ENCODE data around the gene SH3GLB1. TPM values are rescaled to one million over a fixed set of nuclear protein-coding genes. Genes with fewer than 3 reads are reported as not detected.

Gene SH3GLB1
- polyA plus RNA-seq, 2 of the 4 experiments (the other 2 are of a cell fraction): 22.2 to 33.9 TPM

GRCh38 chr1:86775395-86775794, 71.0 kb downstream of the SH3GLB1 start:
- ATAC-seq: no peak; a peak in 1 of 6 replicates
- CTCF ChIA-PET: interaction anchor here (1.2 to 1.4 kb wide), 2 partner anchors 13 to 71 kb away, joined by 4 to 5 read pairs; partner anchors contain the start of gene SH3GLB1
- TF ChIP-seq FOXS1 (CRISPR knock-in tag; IDR thresholded peaks at IDR 0.05): no peak
- H3K27ac ChIP-seq: peak overlapping the region; percentile 78 to 86
- POLR2A ChIA-PET: no interaction called here
- FAIRE-seq: no peak
- peak overlapping the region; percentile 93 for H3K4me2 ChIP-seq
- H3K4me1 ChIP-seq: peaks cover 52% of the 10 kb centered on the region
- no peak for DNase-seq (ENCODE audit: low read depth in 1 of 2, low spot score in 1 of 2)
- no peaks in the 10 kb centered on the region for H3K9me3 ChIP-seq
- 33% methylated on average over 1 of the region's 1 CpG for WGBS (ENCODE audit: missing lambda C conversion rate)
- no peak overlapping the region for H3K4me3 ChIP-seq

GRCh38 chr1:86776108-86776507, 71.7 kb downstream of the SH3GLB1 start:
- Histone ChIP-seq H3K4me3 (no peak overlapping the region), H3K9me3 (no peaks in the 10 kb centered on the region), H3K27ac (peak overlapping the region; percentile 78 to 86; a peak in 5 of 6 replicates), H3K4me1 (peaks cover 57% of the 10 kb centered on the region), H3K4me2 (no peak overlapping the region; the same call in 2 of the 3 replicates)
- ChIA-PET CTCF (interaction anchor here (0.6 to 1.4 kb wide), 4 partner anchors 13 to 309 kb away, joined by 4 to 5 read pairs (median 4); partner anchors contain the start of gene SH3GLB1), POLR2A (no interaction called here)
- ATAC-seq (no peak), DNase-seq (ENCODE audit: low read depth in 1 of 2, low spot score in 1 of 2) (no peak), FAIRE-seq (no peak)
- TF ChIP-seq MAZ (IDR thresholded peaks at IDR 0.05; ENCODE audit: borderline replicate concordance, low read depth, low read length) (no peak), POLR2AphosphoS2 (conservative IDR thresholded peaks at IDR 0.05; ENCODE audit: low read length) (no peak), ATOH8 (CRISPR knock-in tag; IDR thresholded peaks at IDR 0.05; ENCODE audit: low read depth) (no peak)
- 91% methylated on average over 2 of the region's 2 CpGs for WGBS (ENCODE audit: missing lambda C conversion rate)

GRCh38 chr1:86778569-86779239, 74.3 kb downstream of the SH3GLB1 start:
- ATAC-seq (no peak), DNase-seq (ENCODE audit: low read depth in 1 of 2, low spot score in 1 of 2) (no peak), FAIRE-seq (no peak)
- Histone ChIP-seq H3K4me3 (no peak overlapping the region), H3K4me2 (peak overlapping the region; percentile 15; the same call in 1 of the 3 replicates), H3K27ac (peak overlapping the region; percentile 75 to 79; a peak in 5 of 6 replicates), H3K9me3 (no peaks in the 10 kb centered on the region), H3K4me1 (peaks cover 48% of the 10 kb centered on the region)
- ChIA-PET CTCF (interaction anchor here (0.7 to 0.8 kb wide), 2 partner anchors 55 to 67 kb away, joined by 3 read pairs; no protein-coding TSS in a partner anchor), POLR2A (no interaction called here)
- 31% methylated on average over 1 of the region's 2 CpGs for WGBS (ENCODE audit: missing lambda C conversion rate)
- TF ChIP-seq CBX8 (IDR thresholded peaks at IDR 0.05): no peak
- TF ChIP-seq RARB (CRISPR knock-in tag; IDR thresholded peaks at IDR 0.05): no peak
- no peak for TF ChIP-seq EHF (CRISPR knock-in tag; IDR thresholded peaks at IDR 0.05)
- no peak for TF ChIP-seq CHD4 (IDR thresholded peaks at IDR 0.05; ENCODE audit: borderline replicate concordance)
- TF ChIP-seq ESRRA (IDR thresholded peaks at IDR 0.05; ENCODE audit: borderline replicate concordance, low read length): no peak
- no peak for TF ChIP-seq HDAC2 (IDR thresholded peaks at IDR 0.05)
- TF ChIP-seq SMC3 (IDR thresholded peaks at IDR 0.05): no peak
- TF ChIP-seq CTCF (IDR thresholded peaks at IDR 0.05): no peak
- no peak for TF ChIP-seq RFX5 (IDR thresholded peaks at IDR 0.05)
- TF ChIP-seq EP300 (IDR thresholded peaks at IDR 0.05): no peak
- TF ChIP-seq ELK1 (IDR thresholded peaks at IDR 0.05; ENCODE audit: low read depth, low read length): no peak
- no peak for TF ChIP-seq CBX2 (IDR thresholded peaks at IDR 0.05; ENCODE audit: borderline replicate concordance, low read depth)
- TF ChIP-seq HMGXB4 (CRISPR knock-in tag; IDR thresholded peaks at IDR 0.05; ENCODE audit: borderline replicate concordance): no peak
- no peak for TF ChIP-seq BCL3 (IDR thresholded peaks at IDR 0.05)
- TF ChIP-seq ZFP36 (IDR thresholded peaks at IDR 0.05; ENCODE audit: borderline replicate concordance, partially characterized antibody): no peak
- TF ChIP-seq PHF8 (IDR thresholded peaks at IDR 0.05; ENCODE audit: borderline replicate concordance, low read depth): no peak
- no peak for TF ChIP-seq MAFK (IDR thresholded peaks at IDR 0.05; ENCODE audit: partially characterized antibody)

Data from A549 (cell line).